ENCODE measurements around the gene UBXN1.

- no peak for TF ChIP-seq CTCF (IDR thresholded peaks at IDR 0.05)
- TF ChIP-seq POLR2A (IDR thresholded peaks at IDR 0.05): no peak
Observed at GRCh38 chr11:62716206-62716605, 37.3 kb upstream of the UBXN1 start.

Measured in thyroid gland (tissue), 4 donors.